ENCODE data around the gene SON. TPM values are rescaled to one million over a fixed set of nuclear protein-coding genes. Genes with fewer than 3 reads are reported as not detected.

The SON gene, protein sequence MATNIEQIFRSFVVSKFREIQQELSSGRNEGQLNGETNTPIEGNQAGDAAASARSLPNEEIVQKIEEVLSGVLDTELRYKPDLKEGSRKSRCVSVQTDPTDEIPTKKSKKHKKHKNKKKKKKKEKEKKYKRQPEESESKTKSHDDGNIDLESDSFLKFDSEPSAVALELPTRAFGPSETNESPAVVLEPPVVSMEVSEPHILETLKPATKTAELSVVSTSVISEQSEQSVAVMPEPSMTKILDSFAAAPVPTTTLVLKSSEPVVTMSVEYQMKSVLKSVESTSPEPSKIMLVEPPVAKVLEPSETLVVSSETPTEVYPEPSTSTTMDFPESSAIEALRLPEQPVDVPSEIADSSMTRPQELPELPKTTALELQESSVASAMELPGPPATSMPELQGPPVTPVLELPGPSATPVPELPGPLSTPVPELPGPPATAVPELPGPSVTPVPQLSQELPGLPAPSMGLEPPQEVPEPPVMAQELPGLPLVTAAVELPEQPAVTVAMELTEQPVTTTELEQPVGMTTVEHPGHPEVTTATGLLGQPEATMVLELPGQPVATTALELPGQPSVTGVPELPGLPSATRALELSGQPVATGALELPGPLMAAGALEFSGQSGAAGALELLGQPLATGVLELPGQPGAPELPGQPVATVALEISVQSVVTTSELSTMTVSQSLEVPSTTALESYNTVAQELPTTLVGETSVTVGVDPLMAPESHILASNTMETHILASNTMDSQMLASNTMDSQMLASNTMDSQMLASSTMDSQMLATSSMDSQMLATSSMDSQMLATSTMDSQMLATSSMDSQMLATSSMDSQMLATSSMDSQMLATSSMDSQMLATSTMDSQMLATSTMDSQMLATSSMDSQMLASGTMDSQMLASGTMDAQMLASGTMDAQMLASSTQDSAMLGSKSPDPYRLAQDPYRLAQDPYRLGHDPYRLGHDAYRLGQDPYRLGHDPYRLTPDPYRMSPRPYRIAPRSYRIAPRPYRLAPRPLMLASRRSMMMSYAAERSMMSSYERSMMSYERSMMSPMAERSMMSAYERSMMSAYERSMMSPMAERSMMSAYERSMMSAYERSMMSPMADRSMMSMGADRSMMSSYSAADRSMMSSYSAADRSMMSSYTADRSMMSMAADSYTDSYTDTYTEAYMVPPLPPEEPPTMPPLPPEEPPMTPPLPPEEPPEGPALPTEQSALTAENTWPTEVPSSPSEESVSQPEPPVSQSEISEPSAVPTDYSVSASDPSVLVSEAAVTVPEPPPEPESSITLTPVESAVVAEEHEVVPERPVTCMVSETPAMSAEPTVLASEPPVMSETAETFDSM (N-terminal part only)
- 140 and 202 TPM in 2 replicates for total RNA-seq

GRCh38 chr21:33542640-33543504, at the start of gene SON:
Gene SON (plus strand): TSS chr21:33543038. CDS start chr21:33543093, 55 bp downstream.

GRCh38 chr21:33541756-33542639, 840 bp upstream of the SON start, which contains the start of gene GART:
Gene GART (minus strand): TSS chr21:33542117. CDS start chr21:33539315, 2,802 bp downstream.

DNA sequence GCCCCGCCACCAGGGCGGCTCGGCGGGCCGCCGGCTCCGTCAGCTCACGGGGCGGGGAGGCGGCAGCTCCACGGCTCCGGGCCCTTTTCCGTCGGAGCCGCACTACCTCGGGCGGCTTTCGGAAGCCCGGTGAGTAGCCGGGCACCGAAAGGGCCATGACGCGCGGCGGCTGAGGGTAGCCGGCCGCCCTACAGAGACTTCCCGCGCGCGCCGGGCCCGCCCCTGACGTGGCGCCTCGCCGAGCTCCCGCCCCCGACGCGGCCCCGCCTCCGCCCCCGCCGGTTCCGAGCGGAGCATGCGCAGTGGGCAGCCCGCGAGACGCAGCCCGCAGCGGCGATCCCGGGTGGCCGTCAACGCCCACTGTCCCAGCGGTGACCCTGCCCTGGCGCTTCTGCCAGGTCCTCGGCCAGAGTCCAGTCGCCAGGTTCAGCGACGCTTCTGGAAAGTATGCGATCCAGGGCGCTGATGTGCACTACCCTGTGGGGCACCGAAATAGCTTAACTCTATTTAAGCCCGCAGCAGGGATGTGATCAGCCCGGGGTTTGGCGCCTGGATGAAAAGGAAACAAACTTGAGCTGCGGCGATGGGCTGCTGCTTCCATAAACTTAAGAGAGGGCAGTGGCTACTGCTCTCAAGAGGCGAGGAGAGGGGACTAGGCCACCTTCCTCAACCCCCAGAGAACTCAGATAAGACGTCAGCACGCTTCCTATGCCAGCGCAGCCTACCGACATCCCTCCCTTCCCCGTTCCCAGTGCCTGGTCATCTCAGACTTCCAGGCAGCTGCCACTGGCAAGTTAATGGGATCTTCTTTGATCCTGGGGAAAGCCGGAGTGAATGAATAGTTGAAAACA, 45.9 kb downstream of the SON start, which contains the start of gene DONSON:
DONSON (minus strand) TSS at position 200 of the 851 bp plus-strand sequence; CDS start at position 157, 43 bp downstream.

Other genes with a start within 250 kb of the SON start
- 23.9 and 27.5 TPM in 2 replicates for gene IFNAR1, start 218.1 kb upstream of the SON start, total RNA-seq
- 36.4 and 44.8 TPM in 2 replicates for gene IFNGR2, start 139.6 kb upstream of the SON start, total RNA-seq
- gene TMEM50B, start 63.1 kb upstream of the SON start, total RNA-seq: 25.8 and 37.1 TPM in 2 replicates
- gene DNAJC28, start 51.3 kb upstream of the SON start, total RNA-seq: 1.3 and 3.2 TPM in 2 replicates
- 66.8 and 81.0 TPM in 2 replicates for gene GART, start 921 bp upstream of the SON start, total RNA-seq
- 7.9 and 15.4 TPM in 2 replicates for gene DONSON, start 45.6 kb downstream of the SON start, total RNA-seq
- gene CRYZL1, start 98.7 kb downstream of the SON start, total RNA-seq: 36.9 and 41.2 TPM in 2 replicates
- 35.3 and 44.0 TPM in 2 replicates for gene ITSN1, start 99.5 kb downstream of the SON start, total RNA-seq